ENCODE data around the gene AK3. TPM values are rescaled to one million over a fixed set of nuclear protein-coding genes. Genes with fewer than 3 reads are reported as not detected.

The AK3 gene
- total and polyA plus RNA-seq, 2 of the 8 experiments (the other 6 are each of a cell fraction or from before 2014, with no cell fraction given) = 8.9 to 30.0 TPM

DNA sequence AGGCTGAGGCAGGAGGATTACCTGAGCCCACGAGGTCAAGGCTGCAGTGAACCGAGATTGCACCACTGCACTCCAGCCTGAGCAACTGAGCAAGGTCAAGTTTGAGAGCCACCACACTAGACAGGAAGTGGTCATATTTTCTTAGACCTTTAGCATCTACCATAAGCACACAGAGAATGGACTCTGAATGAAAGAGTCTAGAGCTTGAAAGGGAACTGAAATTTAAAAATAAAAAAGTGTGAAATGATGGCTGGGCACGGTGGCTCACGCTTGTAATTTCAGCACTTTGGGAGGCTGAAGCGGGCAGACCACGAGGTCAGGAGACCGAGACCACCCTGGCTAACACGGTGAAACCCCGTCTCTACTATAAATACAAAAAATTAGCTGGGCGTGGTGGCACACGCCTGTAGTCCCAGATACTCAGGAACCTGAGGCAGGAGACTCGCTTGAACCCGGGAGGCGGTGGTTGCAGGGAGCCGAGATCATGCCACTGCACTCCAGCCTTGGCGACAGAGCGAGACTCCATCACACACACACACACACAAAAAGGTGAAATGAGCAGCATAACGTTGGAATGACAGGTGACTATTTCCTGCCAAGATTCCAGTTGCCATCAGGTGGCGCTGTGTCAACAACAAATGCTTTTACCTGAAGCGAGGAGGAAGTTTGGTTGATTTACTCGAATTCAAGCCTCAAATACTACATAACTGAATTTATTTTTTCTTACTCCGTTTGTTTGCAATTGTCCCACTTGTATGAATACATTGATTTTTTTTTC lies 21.3 kb upstream of the AK3 start (continued):
- TF ChIP-seq, protein P1, sequence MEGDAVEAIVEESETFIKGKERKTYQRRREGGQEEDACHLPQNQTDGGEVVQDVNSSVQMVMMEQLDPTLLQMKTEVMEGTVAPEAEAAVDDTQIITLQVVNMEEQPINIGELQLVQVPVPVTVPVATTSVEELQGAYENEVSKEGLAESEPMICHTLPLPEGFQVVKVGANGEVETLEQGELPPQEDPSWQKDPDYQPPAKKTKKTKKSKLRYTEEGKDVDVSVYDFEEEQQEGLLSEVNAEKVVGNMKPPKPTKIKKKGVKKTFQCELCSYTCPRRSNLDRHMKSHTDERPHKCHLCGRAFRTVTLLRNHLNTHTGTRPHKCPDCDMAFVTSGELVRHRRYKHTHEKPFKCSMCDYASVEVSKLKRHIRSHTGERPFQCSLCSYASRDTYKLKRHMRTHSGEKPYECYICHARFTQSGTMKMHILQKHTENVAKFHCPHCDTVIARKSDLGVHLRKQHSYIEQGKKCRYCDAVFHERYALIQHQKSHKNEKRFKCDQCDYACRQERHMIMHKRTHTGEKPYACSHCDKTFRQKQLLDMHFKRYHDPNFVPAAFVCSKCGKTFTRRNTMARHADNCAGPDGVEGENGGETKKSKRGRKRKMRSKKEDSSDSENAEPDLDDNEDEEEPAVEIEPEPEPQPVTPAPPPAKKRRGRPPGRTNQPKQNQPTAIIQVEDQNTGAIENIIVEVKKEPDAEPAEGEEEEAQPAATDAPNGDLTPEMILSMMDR (IDR thresholded peaks at IDR 0.05; ENCODE audit: control extremely low read depth in 1 of 3, insufficient read depth in 1 of 3, low read depth in 1 of 3, low read length in 3 of 3) = peak; percentile 37 to 90 (median 78)
- TF ChIP-seq CEBPB (IDR thresholded peaks at IDR 0.05; ENCODE audit: low read depth, low read length) (no peak), ASH2L (IDR thresholded peaks at IDR 0.05; ENCODE audit: low read length) (peak; percentile 10)

Data from H1 (cell line).